ENCODE measurements around the gene ENO2.
"Not testable (repeated sequence)": the region's sequence is repeated elsewhere in the genome, so short reads cannot be mapped to it uniquely, and the experiment has no call there.

Gene ENO2

GRCh38 chr12:6883252-6883651 lies 31.1 kb upstream of the ENO2 start:
- DNase-seq (ENCODE audit: low read depth) = no peak
- TF ChIP-seq, protein P1, sequence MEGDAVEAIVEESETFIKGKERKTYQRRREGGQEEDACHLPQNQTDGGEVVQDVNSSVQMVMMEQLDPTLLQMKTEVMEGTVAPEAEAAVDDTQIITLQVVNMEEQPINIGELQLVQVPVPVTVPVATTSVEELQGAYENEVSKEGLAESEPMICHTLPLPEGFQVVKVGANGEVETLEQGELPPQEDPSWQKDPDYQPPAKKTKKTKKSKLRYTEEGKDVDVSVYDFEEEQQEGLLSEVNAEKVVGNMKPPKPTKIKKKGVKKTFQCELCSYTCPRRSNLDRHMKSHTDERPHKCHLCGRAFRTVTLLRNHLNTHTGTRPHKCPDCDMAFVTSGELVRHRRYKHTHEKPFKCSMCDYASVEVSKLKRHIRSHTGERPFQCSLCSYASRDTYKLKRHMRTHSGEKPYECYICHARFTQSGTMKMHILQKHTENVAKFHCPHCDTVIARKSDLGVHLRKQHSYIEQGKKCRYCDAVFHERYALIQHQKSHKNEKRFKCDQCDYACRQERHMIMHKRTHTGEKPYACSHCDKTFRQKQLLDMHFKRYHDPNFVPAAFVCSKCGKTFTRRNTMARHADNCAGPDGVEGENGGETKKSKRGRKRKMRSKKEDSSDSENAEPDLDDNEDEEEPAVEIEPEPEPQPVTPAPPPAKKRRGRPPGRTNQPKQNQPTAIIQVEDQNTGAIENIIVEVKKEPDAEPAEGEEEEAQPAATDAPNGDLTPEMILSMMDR (conservative IDR thresholded peaks at IDR 0.05; ENCODE audit: low read length) = no peak
- H3K4me3 ChIP-seq (ENCODE audit: low read length) = no peak overlapping the region

DNA sequence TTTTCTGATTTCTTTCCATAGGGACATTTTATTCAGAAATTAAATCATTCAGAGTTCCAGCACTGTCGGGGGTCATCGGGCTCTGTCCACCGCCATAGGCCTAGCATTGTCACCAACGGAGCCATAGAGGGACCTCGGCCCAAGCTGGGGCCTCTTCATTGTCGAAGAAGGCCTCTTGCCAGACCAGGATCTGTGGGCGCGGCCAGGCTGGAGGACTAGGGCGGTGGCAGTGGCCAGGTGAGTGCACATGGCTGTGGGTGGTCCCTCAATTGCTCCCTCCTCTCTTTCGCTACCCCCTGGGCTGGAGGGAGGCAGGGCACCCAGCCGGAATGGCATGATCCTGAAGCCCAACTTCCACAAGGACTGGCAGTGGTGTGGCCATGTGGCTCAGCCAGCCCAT lies 30.7 kb upstream of the ENO2 start:
- TF ChIP-seq, protein P1 (conservative IDR thresholded peaks at IDR 0.05; ENCODE audit: low read length) = no peak
- H3K4me3 ChIP-seq (ENCODE audit: low read length) = no peak overlapping the region
- no peak for DNase-seq (ENCODE audit: low read depth)

DNA sequence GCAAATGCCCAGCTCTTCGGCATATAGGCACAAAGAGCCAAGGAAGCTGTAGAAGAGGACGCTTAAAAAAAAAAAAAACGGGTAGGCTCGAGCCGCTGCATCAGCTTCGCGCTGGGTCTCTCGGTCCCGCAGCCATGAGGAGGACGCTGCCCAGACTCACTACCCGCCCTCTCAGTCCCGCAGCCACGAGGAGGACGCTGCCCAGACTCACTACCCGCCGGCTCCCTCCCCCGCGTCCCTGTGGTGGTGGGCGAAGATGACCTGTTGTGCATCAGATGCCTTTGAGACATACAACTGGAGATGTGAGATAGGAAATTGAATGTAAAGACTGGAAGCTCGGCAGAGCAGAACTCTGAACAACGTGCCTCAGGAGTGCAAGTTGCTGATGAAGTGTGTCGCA lies 29.8 kb upstream of the ENO2 start:
- TF ChIP-seq, protein P1 (conservative IDR thresholded peaks at IDR 0.05; ENCODE audit: low read length) = no peak
- H3K4me3 ChIP-seq (ENCODE audit: low read length) = no peak overlapping the region
- DNase-seq (ENCODE audit: low read depth) = no peak

DNA sequence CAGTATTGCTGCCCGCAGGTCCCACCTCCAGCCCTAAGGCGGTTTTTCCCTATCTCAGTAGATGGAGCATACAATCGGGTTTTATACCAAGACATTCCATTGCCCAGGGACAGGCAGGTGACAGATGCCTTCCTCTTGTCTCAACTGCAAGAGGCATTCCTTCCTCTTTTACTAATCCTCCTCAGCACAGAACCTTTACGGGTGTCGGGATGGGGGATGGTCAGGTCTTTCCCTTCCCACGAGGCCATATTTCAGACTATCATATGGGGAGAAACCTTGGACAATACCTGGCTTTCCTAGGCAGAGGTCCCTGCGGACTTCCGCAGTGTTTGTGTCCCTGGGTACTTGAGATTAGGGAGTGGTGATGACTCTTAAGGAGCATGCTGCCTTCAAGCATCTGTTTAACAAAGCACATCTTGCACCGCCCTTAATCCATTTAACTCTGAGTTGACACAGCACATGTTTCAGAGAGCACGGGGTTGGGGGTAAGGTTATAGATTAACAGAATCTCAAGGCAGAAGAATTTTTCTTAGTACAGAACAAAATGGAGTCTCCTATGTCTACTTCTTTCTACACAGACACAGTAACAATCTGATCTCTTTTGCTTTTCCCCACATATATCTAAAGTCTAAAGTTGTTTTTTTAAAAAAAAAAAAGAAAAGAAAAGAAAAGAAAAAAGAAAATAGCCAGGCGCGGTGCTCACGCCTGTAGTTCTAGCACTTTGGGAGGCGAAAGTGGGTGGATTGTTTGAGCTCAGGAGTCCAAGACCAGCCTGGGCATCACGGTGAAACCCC lies 28.0 kb upstream of the ENO2 start:
- not testable (repeated sequence) for DNase-seq (ENCODE audit: low read depth)

DNA sequence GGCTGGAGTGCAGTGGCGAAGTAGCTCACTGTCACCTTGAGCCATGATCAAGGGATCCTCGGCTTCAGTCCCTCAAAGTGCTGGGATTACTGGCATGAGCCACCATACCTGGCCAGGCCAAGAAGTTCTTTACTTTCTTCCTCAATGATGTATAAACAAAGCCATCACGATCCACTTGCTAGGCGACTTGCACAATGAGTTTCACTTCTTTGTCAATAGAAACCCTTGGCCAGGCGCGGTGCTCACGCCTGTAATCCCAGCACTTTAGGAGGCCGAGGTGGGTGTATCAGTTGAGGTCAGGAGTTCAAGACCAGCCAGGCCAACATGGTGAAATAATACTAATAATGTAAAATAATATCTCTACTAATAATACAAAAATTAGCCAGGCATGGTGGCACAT lies 26.9 kb upstream of the ENO2 start:
- H3K4me3 ChIP-seq (ENCODE audit: low read length) = no peak overlapping the region
- TF ChIP-seq, protein P1 (conservative IDR thresholded peaks at IDR 0.05; ENCODE audit: low read length) = no peak
- no peak for DNase-seq (ENCODE audit: low read depth)

More for the DNA sequence above, 28.0 kb upstream of the ENO2 start:
- H3K4me3 ChIP-seq (ENCODE audit: low read length) = not testable (repeated sequence)

DNA sequence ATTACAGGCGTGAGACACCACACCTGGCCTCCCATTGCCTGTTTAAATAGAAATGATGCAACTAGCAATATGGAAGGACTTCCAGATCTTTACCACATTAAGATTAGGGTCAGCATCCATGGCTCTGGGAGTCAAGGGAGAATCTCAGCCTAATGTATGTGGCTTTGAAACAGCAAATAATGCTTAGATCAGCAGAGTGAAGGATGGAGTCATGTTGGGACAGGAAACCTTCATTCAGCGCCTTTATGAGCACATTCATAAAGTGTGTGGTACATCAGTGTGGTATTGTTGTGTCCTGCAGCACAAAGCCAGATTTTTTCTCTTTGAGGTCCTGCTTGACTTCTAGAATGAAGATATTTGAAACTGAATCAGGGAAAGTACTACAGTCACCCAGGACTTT lies 26.0 kb upstream of the ENO2 start:
- DNase-seq (ENCODE audit: low read depth) = no peak
- H3K4me3 ChIP-seq (ENCODE audit: low read length) = no peak overlapping the region
- TF ChIP-seq, protein P1 (conservative IDR thresholded peaks at IDR 0.05; ENCODE audit: low read length) = no peak

GRCh38 chr12:6888794-6889193 lies 25.6 kb upstream of the ENO2 start:
- not testable (repeated sequence) for H3K4me3 ChIP-seq (ENCODE audit: low read length); DNase-seq (ENCODE audit: low read depth)

DNA sequence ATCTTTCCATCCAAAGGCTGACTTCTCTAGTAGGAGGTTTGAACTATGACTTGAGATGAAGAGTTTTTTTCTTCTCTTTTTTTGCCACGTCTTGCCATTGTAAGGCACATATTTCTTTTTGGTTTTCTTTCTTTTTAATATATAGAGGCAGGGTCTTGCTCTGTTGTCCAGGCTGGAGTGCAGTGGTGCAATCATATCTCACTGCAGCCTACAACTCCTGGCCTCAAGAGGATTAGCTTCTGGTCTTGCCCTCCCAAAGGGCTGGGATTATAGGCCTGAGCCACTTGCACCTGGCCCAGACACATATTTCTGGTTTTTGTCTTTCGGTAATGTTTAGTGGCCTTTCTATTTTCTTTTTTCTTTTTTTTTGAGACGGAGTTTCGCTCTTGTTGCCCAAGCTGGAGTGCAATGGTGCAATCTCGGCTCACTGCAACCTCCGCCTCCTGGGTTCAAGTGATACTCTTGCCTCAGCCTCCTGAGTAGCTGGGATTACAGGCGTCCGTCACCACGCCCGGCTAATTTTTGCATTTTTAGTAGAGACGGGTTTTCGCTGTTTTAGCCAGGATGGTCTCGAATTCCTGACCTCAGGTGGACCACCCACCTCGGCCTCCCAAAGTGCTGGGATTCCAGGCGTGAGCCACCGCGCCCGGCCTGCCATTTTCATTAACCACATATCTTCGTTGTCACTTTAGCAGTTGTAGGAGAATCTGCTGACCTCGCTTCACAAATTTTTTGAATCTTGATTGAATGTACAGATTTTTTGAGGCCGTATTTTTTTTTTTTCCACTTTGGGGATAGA lies 24.4 kb upstream of the ENO2 start:
- not testable (repeated sequence) for H3K4me3 ChIP-seq (ENCODE audit: low read length); DNase-seq (ENCODE audit: low read depth)

Data from AG10803 (cell line).